Activated CD4-positive, CD25-positive, alpha-beta regulatory T cell (primary cell): Measurements from ENCODE around the gene SLC2A6.

Source experiments
- DNase-seq, 4 experiments: peaks; one replicate each; lab custom pipeline; 2025; lab: John Stamatoyannopoulos, UW

Gene SLC2A6

DNA sequence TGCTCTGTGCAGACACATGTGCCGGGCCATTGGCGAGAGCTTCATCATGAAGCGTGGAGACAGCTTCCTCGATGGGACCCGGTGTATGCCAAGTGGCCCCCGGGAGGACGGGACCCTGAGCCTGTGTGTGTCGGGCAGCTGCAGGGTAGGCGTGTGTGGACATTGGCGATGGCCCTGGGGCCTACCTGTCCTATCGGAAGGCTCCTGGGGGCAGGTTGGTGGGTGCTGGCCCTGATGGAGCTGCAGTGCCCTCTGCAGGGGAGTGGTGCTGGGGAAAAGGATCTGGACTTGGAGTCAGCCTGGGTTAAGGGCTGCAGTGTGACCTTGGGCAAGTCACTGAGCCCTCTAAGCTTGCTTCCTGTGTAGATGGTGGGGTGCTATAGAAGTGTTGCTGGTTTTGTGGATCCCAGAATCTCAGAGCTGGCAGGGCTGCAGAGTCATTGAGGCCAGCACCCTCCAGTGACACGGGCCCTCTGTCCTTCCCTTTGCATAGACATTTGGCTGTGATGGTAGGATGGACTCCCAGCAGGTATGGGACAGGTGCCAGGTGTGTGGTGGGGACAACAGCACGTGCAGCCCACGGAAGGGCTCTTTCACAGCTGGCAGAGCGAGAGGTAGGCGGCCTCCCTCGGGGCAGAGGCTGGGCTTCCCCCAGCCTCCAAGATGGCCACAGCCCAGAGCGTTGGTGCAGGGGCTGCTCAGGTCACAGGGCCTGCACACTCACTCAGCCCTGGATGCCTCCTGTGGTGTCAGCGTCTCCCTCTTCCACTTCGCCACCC is 41.0 kb downstream of the SLC2A6 start:
- no peak for DNase-seq

DNA sequence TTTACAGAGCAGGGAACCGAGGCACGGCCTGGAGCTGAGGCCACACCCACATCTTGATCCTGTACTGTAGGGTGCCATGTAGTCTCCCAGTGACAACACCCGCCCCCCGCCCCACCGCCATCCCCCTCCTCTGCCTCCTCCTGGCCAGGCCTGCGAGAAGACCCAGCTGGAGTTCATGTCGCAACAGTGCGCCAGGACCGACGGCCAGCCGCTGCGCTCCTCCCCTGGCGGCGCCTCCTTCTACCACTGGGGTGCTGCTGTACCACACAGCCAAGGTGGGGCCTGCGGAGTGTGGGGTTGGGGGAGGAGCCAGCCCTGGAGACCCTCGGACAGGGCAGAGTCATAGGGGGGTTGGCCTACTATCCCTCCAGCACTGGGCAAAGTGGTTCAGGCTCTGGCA is 42.2 kb downstream of the SLC2A6 start:
- DNase-seq: no peak

- no peak for DNase-seq
Measured at GRCh38 chr9:133433351-133433843, 45.5 kb downstream of the SLC2A6 start.

GRCh38 chr9:133430244-133430643 is 48.7 kb downstream of the SLC2A6 start:
- DNase-seq: no peak

DNA sequence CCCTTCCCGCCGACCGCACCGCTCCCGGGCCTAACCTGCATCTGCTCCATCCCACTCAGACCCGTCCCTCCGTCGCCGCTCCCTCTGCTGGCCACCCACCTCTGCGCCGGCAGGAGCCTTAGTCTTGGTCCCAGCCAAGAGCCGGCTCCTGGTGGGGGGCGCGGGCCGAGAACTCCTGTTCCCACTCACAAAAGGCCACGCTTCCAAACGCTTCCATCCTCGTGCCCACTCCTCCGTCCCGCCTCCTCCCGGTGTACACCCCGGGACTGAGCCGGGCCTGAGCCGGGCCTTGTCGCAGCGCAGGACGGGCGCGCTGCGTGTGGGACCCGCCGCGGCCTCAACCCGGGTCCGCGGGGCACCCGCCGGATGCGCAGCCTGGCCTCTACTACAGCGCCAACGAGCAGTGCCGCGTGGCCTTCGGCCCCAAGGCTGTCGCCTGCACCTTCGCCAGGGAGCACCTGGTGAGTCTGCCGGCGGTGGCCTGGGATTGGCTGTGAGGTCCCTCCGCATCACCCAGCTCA is 49.2 kb downstream of the SLC2A6 start:
- DNase-seq: no peak

- DNase-seq: no peak
Measured at GRCh38 chr9:133429214-133429613, 49.7 kb downstream of the SLC2A6 start.

DNA sequence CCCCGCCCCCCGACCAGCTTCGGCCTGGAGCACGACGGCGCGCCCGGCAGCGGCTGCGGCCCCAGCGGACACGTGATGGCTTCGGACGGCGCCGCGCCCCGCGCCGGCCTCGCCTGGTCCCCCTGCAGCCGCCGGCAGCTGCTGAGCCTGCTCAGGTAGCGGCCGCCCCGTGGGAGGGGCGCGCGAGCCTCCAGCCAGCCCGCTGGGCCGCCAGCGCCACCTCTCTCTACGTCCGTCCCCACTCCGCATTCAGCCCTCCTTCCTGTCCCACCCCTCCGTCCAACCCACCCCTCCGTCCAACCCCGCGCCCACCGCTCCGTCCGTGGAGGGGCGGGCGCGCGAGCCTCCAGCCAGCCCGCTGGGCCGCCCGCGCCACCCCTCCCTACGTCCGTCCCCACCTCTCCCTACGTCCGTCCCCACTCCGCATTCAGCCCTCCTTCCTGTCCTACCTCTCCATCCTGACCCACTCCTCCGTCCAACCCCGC is 50.2 kb downstream of the SLC2A6 start:
- DNase-seq: no peak

- DNase-seq: no peak
Measured at GRCh38 chr9:133427658-133428348, 51.1 kb downstream of the SLC2A6 start.

- no peak for DNase-seq
Measured at GRCh38 chr9:133426011-133426410, 52.9 kb downstream of the SLC2A6 start.

DNA sequence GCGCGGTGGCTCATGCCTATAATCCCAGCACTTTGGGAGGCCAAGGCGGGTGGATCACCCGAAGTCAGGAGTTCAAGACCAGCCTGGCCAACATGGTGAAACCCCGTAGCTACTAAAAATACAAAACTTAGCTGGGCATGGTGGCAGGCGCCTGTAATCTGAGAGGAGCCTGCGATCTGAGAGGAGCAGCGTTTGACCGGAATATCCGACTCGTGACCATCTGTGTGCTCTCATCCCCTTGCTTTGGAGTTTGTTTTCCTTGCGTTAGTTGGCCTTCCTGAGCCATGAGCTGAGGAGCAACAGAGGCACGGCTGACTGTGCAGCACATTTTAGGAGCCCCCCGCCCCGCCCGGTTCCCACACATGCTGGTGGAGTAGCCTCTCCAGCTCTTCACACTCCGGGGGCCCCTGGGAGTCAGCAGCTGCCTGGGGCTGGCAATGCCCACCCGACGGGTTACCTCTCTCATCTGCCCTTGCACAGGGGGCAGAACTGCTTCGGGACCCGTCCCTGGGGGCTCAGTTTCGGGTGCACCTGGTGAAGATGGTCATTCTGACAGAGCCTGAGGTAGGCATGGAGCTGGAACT is 53.8 kb downstream of the SLC2A6 start:
- no peak for DNase-seq

DNA sequence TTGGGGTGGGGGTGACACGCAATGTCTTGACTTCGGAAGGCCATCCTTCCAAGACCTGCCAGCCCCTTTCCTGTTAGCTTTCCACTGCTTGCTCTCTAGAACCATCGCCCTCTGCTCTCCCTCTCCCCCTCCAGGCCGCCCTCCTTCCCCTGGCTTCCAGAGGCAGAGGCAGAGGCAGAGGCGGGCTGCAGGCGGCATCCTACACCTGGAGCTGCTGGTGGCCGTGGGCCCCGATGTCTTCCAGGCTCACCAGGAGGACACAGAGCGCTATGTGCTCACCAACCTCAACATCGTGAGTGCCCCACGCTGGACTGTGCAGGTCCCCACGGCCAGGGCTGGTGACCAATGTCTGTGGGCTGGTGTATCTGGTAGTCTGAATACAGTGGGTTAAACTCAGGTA is 54.7 kb downstream of the SLC2A6 start:
- DNase-seq: no peak

GRCh38 chr9:133423216-133423615 is 55.7 kb downstream of the SLC2A6 start:
- no peak for DNase-seq

GRCh38 chr9:133421615-133422542 is 57.0 kb downstream of the SLC2A6 start, which contains the start of gene ADAMTS13:
Gene ADAMTS13, plus strand, starts transcription at chr9:133422367. Its CDS starts 77 bp downstream, at chr9:133422444.
- no peak for DNase-seq
